ENCODE measurements around the gene SCAMP3. TPM values are rescaled to one million over a fixed set of nuclear protein-coding genes. Genes with fewer than 3 reads are reported as not detected.

SCAMP3 gene
- total and polyA plus RNA-seq, 2 of the 4 experiments (the other 2 are of a cell fraction), result 30.5 to 118 TPM

- Histone ChIP-seq H3K56ac (ENCODE audit: extremely low read depth, insufficient read depth, low read length) (0 out of 2 replicates have a peak overlapping the region, but pooled peaks have one; percentile 10), H3K14ac (replicated peaks; ENCODE audit: low read depth, low read length) (peak overlapping the region; percentile 71), H4K20me1 (ENCODE audit: insufficient read depth, low read length) (no peaks in the 10 kb centered on the region), H3K23ac (ENCODE audit: low read depth, low read length) (peak overlapping the region; percentile 94), H3K4me3 (ENCODE audit: insufficient read depth, low read depth, low read length) (peak overlapping the region; percentile 71), H3K27me3 (ENCODE audit: control insufficient read depth, insufficient read depth, low read length) (no peaks in the 10 kb centered on the region), H2AFZ (replicated peaks; ENCODE audit: low read length, poor library complexity) (peak overlapping the region; percentile 98), H3K18ac (ENCODE audit: low read depth, low read length) (peak overlapping the region; percentile 66), H3K4me2 (ENCODE audit: low read depth, low read length) (peak overlapping the region; percentile 100), H2BK120ac (ENCODE audit: low read depth, low read length) (no peak overlapping the region), H4K91ac (ENCODE audit: insufficient read depth, low read depth, low read length) (no peak overlapping the region; the same call in none of the 2 replicates), H4K5ac (ENCODE audit: low read depth, low read length) (peak overlapping the region; percentile 94), H3K4me1 (ENCODE audit: control insufficient read depth, insufficient read depth, low read length) (peaks cover 17% of the 10 kb centered on the region), H2BK20ac (ENCODE audit: low read depth, low read length) (no peak overlapping the region), H2BK15ac (ENCODE audit: low read depth, low read length) (no peak overlapping the region), H3K9me1 (ENCODE audit: insufficient read depth, low read length) (peaks cover 4% of the 10 kb centered on the region; the same call in 1 of the 2 replicates), H2BK5ac (ENCODE audit: low read depth, low read length, poor library complexity, severe bottlenecking) (peak overlapping the region; percentile 77), H3K9ac (ENCODE audit: low read depth, low read length) (peak overlapping the region; percentile 73), H3K27ac (ENCODE audit: insufficient read depth, low read length) (peak overlapping the region; percentile 71), H4K8ac (ENCODE audit: low read depth in 2 of 2, low read length in 2 of 2) (peak overlapping the region; percentile 17 to 87; a peak in 3 of 4 replicates), H3K36me3 (ENCODE audit: control insufficient read depth, insufficient read depth, low read length) (peaks cover 15% of the 10 kb centered on the region), H2AK5ac (ENCODE audit: low read depth, low read length) (peak overlapping the region; percentile 97), H3K79me1 (ENCODE audit: low read depth in 1 of 2, low read length in 2 of 2) (peaks cover 12 to 42% of the 10 kb centered on the region in 2 experiments), H3K4ac (ENCODE audit: low read depth, low read length) (peak overlapping the region; percentile 92), H3K9me3 (ENCODE audit: control insufficient read depth, insufficient read depth, low read length) (no peaks in the 10 kb centered on the region), H2AK9ac (replicated peaks; ENCODE audit: low read depth, low read length, poor library complexity) (peak overlapping the region; percentile 99)
- in situ Hi-C loops (cut with MboI; ENCODE audit: low sequenced_read_pairs), result no loop called here
- ChIA-PET CTCF (no interaction called here), POLR2A (ENCODE audit: unreplicated experiment) (no interaction called here)
- DNase-seq (no peak), ATAC-seq (ENCODE audit: low read depth) (no peak)
- no TSS peak for BruUV-seq (replicated peaks)
- intact Hi-C loops (cut with micrococcal nuclease), result loop anchor here (5.0 kb wide), 1 partner anchor 338 kb away; no protein-coding TSS in a partner anchor
- dilution Hi-C loops (cut with HindIII; ENCODE audit: low sequenced_read_pairs, unreplicated experiment), result no loop called here
- 48% methylated on average over 3 of the region's 12 CpGs; no CpG with 5 or more reads in 1 of the 2 experiments for WGBS, 2 experiments (ENCODE audit: extremely low coverage in 2 of 2, insufficient read length in 1 of 2)
- TF ChIP-seq RAD21 (IDR thresholded peaks at IDR 0.05; ENCODE audit: low read length) (no peak), SMC3 (IDR thresholded peaks at IDR 0.05; ENCODE audit: low read depth, low read length) (no peak), CEBPB (IDR thresholded peaks at IDR 0.05; ENCODE audit: low read depth, low read length) (no peak), BHLHE40 (IDR thresholded peaks at IDR 0.05; ENCODE audit: low read depth, low read length) (no peak), NFE2L2 (IDR thresholded peaks at IDR 0.05; ENCODE audit: low read depth, low read length) (no peak), ELK1 (IDR thresholded peaks at IDR 0.05; ENCODE audit: borderline replicate concordance, low read depth, low read length) (no peak), MAZ (IDR thresholded peaks at IDR 0.05; ENCODE audit: borderline replicate concordance, low read depth, low read length) (no peak), CTCF (conservative IDR thresholded peaks at IDR 0.05; ENCODE audit: low read depth, low read length) (no peak), FOS (IDR thresholded peaks at IDR 0.05; ENCODE audit: low read depth, low read length) (no peak), POLR2A (IDR thresholded peaks at IDR 0.05; ENCODE audit: low read depth, low read length) (no peak), MAFK (IDR thresholded peaks at IDR 0.05; ENCODE audit: low read depth, low read length) (no peak), MXI1 (IDR thresholded peaks at IDR 0.05; ENCODE audit: borderline replicate concordance, low read depth, low read length) (no peak), CHD1 (IDR thresholded peaks at IDR 0.05; ENCODE audit: low read depth, low read length) (no peak), RFX5 (IDR thresholded peaks at IDR 0.05; ENCODE audit: low read depth, low read length) (no peak), RCOR1 (IDR thresholded peaks at IDR 0.05; ENCODE audit: insufficient replicate concordance, low read length) (no peak)
- TF ChIP-seq, protein P1, sequence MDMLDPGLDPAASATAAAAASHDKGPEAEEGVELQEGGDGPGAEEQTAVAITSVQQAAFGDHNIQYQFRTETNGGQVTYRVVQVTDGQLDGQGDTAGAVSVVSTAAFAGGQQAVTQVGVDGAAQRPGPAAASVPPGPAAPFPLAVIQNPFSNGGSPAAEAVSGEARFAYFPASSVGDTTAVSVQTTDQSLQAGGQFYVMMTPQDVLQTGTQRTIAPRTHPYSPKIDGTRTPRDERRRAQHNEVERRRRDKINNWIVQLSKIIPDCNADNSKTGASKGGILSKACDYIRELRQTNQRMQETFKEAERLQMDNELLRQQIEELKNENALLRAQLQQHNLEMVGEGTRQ (IDR thresholded peaks at IDR 0.05; ENCODE audit: low read depth, low read length), result no peak
Measured at GRCh38 chr1:155254228-155254713, 7.9 kb downstream of the SCAMP3 start.
